HG03460 (cell line): ENCODE results near the gene PLEKHM1.

ENCODE experiments used
- ATAC-seq: cut with Tn5 transposase; IDR thresholded peaks from one replicate; pipeline ENCODE4 v1.9.1; 2021; ENCODE audit not compliant: unreplicated experiment

Gene PLEKHM1

DNA sequence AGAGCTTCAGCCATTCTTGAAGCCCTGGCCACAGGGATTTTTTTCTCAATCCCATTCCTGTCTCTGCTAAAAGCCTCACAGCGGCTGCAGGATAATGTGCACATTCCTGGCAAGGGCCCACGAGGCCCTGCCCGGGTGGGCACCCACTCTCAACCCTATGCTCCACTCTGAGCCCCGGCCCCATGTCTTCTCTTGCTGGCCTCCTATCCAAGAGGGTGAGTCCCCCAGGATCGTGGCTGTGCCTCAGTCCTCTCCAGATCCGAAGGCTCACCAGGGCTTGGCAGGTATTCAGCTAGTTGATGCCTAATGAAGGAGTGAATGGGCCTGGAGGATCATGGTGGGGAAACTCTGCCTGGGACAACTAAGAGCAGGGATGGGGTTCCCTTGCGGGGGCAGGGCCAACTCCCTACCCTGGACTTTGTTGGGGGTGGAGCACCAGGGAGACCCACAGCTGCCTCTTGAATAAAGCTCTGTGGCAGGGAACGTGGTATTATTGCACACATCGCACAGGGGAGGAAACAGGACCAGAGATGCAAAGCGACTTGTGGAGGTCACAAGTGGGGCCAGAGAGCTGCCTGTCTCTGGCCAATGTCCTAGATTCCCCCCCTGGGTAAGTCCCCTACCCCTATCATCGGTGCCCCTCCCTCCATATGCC, 63.2 kb downstream of the PLEKHM1 start:
- no peak for ATAC-seq

DNA sequence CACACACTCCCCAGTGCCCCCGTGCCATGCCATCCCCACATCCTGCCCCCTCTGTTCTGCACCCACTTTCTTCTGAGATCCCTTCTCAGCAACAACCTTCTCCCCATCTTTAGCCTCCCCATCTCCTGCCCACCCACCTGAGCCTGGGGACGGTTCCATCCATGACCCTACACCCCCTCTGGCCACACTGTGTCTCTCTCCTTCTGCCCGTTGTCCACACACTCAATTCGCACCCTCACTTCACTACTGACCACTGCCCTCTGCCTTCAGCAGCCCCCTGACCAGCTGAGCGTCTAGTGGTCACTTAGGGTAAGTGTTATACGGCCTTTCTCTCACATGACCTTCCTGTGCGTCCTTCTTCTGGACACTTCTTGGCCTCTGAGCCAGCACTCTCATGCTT, 64.0 kb downstream of the PLEKHM1 start:
- ATAC-seq: no peak

DNA sequence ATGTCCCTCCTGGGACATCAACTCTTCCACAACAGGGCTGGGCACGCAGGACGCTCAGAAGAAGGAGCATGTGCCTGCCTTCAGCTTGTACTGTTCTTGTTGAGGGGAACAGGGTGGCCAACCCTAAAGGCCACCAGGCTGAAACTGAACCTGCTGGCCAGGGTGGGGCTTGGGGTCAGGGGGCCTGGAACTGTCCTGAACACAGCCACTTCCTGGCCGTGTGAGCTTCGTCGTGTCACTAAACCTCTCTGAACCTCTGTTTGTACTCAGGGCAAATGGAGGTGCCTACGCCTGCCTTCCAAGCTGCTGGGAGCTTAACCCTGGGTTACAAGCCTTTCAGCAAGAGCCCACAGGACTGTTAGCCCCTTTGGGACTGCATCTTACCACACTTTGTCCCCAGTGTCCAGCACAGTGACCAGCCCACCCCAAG, 64.5 kb downstream of the PLEKHM1 start:
- ATAC-seq: no peak

DNA sequence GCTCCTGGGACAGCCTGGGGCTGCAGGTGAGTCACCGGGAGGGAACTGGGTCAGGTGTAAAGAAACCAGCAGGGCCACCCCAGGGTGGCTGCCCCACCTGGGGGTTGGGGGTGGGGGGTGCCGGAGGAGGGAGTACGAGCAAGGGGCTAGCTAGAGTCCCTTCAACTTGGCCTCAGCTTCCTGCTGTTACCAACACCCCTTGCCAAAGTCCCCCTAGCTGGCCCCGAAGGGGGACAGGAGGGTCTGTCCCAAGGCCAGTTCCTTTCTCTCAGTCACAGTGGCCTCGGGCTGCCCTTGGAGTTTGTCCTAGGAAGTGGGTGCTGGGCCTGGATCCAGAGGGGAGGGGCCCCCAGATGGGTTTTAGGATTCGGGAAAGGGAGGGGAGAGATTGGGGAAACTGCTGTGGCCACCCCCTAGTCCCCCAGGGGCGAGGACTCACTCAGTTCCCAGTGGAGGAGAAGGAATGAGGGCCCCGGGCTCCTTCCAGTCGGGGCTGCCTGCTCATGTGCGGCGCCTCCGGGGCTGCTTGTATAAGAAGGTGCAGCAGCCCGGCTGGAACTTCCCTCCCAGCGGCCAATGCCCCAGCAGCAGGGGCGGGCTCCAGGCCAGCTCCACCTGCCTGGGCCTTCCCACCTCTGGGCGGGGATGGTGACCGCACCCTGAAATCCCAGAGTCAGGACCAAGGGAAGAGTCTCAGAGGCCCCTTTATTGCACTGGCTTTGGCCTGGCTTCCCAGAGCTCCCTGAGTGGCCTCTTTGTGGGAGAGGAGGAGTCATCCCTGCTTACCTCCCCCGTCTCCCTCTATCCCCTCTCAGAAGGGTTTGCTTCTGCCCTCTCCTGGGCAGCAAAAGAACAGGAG, 65.2 kb downstream of the PLEKHM1 start:
- no peak for ATAC-seq

DNA sequence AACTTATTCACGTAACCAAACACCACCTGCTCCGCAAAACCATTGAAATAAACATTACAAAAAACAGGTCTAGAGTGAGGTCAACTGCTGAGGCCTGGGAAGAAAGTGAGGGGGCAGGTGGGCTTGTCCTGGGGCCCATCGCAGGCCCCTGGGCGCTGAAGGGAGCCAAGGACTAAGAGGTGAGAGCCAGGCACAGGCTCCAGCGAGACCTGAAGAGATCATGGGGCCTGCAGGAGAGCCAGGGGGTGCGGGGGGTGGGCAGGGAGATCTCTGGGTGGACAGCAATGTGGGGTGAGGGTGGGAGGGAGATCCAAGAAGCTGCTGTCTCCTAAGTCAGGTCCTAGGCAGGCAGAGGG, 65.8 kb downstream of the PLEKHM1 start:
- no peak for ATAC-seq

DNA sequence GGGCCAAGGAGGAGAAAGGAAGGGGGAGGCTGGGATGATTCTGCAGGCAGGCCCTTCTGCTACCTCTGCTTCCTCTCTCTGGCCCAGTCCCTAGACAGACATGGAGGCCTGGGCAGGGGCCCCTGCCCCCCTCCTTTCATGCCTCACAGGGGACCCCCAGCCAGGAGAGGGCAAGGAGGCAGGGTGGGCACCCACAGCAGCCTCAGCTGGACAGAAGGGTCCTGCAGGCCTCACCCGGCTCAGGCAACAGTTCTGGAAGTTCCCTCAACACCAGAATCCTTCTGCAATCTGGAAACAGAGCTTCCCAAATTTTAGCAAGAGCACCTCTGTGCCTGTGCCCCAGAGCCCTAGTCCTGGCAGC, 66.6 kb downstream of the PLEKHM1 start:
- no peak for ATAC-seq

DNA sequence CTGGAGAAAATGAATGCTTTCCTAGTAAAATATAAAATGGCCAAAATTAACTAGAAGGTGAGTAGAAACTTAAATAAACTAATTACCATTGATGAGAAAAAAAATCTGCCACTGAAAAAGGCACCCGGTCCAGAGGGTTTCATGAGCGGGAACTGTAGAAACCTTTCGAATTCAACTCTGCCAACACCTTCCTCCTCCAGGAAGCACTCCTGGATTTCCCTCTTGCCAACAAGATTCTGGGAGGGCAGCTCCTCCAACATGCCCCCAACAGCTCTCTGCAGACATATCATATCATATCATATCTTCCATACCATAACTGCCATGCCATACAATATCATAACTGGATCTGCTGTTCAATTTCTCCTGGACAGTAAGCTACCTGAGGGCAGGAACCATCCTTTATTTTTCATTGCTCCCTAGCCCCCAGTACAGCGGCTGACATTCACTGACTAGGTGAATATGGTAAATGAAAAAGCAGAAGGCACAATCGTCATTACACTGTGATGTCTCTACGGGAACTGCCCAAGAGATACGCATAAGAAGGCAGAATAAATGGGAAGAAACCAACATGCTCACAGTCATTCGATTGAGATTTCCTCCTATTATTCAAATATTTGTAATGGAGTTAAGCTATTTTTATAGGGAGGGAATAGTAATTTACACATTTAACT, 67.1 kb downstream of the PLEKHM1 start:
- ATAC-seq: no peak

DNA sequence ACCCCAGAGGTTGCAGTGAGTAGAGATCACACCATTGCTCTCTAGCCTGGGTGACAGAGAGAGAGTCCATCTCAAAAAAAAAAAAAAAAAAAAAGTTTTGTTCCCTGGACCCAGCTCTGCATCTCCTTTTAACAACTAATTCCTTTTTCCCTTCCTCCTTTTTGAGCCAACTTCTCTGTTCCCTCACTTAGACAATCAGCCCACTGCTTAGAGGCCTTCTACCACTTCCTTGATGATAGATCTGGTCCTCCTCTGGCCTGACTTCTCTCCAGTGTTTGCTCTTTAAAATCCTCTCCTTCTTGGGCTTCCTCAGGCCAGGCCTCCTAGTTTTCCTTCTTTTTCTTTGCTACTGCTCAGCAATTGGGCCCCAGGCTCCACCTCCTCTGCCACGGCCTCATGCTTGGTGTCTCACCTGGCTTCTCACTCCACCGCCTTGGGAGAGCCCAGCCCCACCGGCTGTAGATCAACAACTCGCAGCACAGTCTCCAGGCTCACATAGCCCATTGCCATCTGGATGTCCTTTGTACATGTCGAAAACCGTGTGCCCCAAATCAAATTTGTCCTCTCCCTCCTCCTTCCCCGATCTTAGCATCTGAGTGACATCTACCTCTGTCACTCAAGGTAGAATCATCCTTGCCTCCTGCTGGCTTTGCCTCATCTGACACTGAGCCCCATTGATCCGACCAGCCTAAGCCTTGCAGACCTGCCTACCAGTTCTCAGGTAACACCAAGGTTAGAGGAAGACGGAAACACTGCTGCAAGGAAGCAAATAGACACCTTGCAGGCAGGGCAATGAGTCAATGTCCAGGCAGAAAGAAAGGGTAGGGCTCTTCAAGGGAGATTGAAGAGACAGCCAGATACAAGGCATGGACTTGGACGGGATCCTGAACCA, 75.3 kb downstream of the PLEKHM1 start:
- no peak for ATAC-seq

DNA sequence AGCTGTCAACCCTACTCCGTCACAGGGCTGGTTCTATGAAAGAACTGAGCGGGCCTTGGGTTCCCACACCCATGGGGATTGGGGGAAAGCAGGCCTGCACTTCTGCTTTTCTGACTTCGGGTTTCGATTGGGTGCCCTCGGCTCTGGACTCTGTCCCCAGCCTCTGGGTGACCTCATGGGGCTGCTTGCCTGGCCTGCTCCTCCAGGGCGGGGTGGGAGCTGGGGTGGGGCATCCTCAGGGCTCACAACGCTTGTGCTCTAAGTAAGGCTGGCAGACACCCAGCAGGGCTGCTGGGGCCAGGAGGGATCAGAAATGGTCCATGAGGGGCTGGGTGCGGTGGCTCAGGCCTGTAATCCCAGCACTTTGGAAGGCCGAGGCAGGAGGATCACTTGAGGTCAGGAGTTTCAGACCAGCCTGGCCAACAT, 77.0 kb downstream of the PLEKHM1 start:
- no peak for ATAC-seq

DNA sequence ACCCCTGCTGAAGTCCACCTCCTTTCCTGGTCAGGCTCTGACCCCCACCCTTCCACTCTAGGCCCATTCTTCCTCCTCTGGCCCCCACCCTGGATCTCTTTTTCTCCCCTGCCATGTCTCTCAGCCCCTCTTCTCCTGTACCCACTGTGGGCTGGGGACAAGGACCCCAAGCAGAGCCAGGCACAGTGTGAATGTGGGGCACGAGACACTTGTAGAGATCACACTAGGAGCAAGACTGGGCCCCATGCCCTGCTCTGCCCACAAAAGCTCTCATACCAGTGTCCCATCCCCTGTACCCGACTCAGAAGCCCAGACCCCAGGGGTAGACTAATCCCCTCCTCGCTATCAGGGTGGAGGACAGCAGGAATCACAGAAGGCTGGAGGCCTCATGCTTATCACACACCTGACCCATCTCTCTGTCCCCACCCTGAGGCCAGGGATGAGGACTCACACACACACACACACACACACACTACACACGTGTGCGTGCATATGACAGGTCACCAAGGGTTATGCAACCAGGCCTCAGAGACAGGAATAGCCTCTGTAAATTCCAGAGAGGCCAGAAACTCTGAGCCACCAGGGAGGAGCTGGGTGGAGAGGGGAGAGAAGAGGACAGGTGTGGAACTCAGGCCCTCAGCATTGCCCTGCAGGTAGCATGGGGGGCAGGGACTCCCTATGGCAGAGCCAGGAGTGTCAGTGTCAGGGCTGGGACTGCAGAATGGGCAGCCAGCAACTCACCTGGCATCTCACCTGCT, 79.0 kb downstream of the PLEKHM1 start:
- no peak for ATAC-seq

DNA sequence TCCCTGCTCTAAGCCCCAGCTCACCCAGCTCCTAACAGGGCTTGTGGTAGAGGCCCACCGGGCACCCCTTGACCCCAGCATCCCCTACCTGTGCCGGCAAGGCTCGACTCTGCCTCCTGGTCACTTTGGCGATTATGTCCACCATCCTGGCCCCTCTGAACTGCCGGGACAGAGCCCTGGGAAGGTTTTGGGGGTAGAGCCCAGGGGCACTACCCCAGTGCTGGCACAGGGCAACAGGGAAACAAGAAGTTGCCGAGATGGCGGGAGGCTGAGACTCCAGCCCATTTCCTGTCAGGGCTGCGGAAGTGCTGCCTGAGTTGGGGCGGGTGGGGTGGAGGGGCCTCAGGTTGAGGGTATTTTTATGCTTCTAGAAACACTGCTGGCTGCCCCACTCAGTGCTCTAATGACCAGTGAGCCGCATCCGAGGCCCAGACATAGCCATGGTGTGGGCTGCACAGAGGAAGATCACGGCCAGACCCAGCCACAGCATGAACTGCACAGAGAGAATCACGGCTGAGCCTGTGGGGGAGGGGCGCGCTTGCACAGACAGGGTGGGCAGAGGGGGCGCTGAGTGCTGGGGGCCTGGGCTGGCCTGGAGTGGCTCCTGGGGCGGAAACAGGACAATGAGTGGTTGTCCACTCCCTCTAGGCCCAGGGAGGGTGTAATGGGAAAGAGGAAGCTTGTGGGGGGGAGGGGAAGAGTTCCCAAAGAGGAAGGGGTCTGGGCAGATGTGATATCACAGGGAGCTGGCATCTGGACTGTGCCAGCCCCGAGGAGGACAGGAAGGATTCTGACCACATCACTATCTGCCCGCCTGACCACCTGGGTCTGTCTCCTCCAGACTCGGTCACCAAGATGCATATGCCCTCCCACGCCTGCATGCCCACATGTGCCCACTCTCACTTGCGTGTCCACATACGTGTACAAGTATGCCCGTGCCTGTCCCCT, 80.1 kb downstream of the PLEKHM1 start:
- ATAC-seq: no peak

DNA sequence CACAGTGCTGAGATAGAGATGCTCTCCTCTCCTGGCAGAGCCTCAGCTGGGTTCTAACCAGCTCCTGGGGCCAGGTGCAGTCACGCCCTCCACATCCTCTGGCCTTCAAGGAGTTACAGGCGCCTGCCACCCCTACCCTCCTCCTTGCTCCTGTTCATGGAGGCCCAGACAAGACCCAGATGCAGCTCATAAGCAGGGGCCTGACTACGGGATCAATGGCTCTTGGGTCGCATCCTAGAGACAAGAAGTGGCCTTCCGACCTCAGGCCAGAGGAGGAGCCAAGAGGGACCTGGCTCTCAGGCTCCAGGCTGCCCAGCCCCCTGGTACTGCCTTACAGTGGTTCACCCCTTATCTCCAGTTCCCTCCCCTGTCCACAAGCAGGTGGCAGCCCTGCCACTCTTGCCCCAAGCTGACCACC, 80.9 kb downstream of the PLEKHM1 start:
- ATAC-seq: no peak

DNA sequence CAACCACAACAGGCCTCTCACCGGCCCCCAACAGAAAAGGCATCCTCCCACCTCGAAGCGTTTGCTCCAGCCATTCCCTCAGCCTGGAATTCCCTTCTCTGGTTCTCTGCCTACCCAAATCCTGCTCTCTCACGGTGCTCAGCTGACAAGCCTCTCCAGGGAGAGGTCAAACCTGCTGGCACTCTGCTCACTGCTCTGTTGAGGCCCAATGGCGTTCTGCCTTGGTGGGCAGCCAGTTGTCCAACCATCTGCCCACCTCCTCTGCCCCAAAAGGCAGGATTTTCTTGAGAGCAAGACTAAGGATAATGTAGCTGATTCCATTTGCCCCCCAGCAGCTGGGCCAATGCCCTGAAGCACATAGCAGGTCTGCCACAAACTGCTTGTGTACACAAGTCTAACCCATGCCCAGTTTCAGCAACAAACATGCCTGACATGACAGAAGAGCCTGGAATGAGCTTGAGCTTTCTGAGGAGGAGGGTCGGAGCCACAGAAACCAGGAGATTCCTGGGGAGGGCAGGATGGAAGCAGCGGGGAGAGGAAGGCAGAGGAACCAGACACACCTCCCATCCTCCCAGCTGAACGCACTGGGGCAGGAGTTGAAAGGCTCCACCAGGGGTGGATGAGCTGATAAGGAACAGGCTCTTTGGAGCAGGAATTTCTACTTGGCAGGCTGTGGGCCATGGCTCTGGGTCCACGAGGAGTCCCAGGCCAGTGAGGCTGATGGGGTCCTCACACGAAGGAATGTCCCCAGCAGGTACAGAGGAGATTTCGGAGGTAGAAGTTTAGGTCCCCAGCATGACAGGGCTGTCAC, 81.7 kb downstream of the PLEKHM1 start:
- no peak for ATAC-seq

DNA sequence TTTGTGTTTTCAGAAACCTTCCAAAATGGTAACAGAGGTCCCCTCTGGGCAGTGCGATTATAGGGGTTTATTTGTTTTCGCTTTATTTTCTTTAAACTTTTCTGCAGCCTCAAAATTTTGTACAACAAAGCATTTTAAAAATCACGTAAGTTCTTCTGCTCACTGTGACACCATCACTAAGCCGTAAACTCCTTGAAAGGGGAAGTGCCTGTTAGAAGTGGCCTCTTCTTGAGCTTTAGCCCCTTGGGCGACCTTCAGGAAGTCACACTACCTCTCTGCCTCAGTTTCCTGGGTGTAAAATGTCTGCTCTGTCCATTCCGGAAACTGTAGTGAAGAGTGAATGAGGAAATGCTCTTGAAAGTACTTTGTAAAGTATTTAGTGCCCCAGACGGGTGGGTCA, 84.4 kb downstream of the PLEKHM1 start:
- no peak for ATAC-seq

DNA sequence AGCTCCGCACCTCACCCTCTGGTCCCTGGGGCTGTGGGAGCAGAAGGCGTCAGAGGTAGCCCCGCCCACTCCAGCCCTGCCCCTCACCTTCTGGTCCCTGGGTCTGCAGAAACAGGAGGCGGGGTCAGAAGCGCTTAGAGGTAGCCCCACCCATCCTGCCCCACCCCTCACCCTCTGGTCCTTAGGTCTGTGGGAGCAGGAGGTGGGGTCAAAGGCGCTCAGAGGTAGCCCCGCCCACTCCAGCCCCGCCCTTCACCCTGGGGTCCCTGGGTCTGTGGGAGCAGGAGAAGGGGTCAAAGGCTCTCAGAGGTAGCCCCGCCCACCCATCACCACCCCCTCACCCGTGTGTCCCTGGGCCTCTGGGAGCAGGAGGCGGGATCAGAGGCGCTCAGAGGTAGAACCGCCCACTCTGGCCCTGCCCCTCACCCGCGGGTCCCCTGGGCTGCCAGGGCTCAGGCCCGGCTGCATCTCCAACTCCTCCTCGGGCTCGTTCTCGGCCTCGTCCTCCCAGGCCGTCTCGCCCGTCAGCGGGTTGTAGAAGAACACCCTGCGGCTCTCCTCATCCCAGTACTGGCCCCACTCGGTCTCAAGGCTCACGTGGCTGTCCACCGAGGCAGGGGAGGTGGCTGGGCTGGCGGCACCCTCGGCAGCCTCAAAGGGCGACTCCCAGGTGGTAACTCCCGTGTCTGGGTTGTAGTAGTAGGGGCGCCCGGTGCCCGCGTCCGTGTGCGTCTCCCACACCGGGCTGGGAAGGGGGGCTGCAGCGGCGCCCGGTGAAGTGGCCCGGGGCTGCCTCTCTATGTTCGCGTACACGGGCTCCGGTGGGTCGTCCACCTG, 85.1 kb downstream of the PLEKHM1 start:
- no peak for ATAC-seq

DNA sequence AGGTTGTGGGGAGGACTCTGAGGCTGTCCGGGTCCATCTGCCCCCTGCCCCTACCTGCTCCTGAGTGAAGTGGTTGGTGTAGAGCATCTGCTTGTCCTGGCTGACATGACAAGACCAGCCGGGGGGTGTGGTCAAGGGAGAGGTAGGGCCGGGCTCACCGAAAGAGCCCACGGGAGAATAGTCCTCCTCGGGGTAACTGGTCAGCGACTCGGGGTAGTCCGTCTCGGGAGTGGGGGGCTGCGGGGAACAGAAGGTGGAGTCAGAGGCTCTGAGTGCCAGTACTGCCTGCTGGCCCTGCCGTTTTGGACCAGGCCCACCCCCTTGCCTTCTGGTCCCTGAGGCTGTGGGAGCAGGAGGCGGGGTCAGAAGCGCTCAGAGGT, 85.7 kb downstream of the PLEKHM1 start:
- no peak for ATAC-seq

DNA sequence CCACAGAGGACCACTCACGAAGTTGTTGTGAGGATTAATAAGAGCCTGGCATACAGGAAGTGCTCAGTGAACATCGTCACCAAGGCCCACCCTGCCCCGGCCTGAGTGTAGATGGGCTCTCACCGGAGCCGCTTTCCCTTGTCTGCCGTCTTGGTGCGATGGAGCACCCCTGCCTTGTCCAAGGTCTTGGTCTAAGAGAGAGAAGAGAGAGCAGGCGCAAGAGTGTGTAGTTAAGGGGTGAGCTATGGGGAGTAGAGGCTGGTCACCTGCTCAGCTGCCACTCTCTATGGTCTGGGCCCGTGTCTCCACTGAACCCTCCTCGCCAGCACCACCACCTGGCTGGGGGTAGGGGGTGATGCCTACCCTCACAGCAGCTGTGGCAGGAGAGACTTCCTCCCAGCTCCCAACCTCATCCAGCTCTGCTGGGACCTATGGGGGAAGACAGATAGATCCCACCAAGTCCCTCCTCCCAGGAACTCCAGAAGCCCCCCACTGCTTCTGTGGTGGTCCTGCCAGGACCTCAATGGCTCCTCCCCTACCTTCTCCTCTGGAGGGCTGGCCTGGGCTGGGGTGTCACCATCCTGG, 86.5 kb downstream of the PLEKHM1 start:
- ATAC-seq: no peak
